NCI-H2081 (cell line): ENCODE measurements around the gene GRAMD1A.
"Not testable (repeated sequence)": the region's sequence is repeated elsewhere in the genome, so short reads cannot be mapped to it uniquely, and the experiment has no call there.

Experiments
- DNase-seq, 2 experiments: peaks; one replicate each; lab custom pipeline; 2025; lab: John Stamatoyannopoulos, UW

The GRAMD1A gene

DNA sequence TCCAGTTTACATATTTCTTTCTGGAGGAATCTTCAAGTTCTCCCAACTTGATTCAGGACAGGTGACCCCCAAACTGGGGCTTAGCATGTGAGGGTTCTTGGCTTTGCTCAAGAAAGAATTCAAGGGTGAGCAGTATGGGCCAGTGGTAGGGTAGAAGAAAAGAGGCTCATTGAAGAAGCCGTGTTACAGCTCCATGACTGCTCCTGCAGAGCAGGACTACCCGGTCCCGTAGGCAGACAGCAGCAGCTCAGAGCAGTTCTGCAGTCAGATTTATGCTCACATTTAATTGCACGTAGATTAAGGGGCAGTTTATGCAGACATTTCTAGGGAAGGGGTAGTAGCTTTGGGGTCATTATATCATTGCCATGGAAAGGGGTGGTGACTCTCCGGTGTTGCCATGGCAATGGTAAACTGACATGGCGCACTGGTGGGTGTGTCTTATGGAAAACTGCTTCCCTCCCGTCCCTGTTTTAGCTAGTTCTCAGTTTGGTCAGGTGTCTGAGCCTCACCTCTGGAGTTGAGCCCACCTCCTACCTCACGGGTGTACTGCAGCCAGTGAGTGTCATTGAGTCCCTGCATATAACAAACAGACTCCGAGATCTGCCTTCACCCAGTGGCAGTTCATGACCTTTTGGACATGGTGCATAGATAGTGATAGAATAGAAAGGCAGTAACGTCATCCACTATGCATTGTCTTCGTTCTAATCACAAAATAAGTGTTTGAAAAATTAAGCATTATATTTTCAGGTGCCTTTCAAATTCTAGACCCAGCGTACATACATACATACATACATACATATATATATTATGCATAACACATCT, 20.1 kb upstream of the GRAMD1A start:
- no peak for DNase-seq

DNA sequence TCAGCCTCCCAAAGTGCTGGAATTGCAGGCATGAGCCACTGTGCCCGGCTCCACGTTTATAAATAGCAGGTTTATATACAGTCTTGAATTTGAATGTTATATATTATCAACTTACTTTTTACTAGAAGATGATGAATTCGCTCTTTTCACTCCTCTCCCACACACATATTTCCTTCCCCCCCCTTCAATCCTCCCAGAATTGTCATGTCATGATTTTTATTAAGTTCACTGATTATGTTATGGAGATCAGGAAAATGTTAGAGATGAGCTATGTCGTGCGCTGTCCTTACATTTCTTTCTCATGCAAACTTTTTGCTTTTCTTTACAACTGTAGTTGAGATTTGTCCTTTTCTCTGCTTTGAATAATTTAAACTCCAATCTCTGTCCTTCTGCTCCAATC, 17.8 kb upstream of the GRAMD1A start:
- no peak for DNase-seq

DNA sequence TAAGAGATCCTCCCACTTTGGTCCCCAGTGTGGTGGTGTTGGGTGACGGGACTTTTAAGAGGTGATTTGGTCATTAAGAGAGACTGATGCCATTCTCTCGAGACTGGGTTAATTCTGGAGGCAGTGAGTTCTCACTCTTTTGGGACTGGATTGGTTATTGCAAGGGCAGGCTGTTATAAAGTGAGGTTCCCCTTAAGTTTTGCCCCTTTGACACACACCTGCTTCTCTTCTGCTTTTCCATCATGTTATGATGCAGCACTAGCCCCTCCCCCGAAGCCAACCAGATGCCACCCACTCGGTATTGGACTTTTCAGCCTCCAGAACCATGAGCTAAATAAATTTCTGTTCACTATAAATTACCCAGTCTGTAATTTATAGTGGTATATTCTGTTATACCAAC, 16.3 kb upstream of the GRAMD1A start:
- no peak for DNase-seq

DNA sequence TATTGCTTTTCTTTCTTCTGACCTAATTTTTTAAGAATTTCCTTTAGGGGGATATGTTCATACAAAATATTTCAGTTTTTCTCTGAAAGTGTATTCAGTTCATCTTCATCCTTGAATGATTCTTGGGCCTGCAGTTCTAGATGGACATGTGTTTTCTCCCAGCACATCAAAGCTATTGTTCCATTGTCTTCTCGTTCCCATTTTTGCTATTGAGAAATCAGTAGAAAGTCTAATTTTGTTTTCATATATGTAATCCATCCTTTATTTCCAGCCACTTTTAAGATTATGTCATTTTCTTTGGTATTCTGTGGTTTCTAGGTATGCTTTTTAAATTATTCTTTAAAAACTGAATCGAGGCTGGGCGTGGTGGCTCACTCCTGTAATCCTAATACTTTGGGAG, 15.8 kb upstream of the GRAMD1A start:
- DNase-seq, result no peak

DNA sequence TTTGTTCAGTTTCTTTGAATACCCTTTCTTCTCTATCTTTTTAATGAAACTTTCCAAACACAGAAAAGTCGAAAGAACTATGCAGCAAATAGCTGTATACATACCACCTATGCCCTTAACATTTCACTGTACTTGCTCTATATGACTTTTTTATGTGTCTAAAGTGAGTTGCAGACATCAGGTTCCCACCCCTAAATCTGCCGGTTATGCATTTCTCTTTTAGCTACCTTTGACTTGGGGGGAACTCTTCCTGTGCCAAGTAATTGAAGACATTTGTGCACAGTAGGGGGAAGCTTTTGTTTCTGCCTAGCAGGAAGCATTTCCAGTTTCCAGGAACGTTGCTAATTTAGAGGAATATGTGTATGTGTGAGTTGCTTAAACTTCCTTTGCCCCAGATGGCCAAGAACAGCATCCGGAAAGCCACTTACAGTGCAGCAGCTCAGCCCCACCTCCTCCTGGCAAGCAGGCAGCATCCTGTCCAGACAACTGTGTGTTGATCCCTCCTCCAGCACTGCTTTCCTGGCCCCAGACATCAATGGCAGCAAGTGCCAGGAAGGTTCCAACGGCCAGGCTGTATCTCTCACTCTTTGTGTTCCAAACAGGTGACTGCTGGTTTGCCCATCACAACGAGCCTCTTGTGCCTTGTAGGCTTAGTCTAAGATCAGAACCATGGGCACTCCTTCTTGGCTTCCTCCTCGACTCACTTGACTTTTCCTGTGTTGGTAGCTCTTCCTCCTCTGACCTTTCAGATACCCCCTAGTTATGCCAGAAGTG, 14.7 kb upstream of the GRAMD1A start:
- no peak for DNase-seq

DNA sequence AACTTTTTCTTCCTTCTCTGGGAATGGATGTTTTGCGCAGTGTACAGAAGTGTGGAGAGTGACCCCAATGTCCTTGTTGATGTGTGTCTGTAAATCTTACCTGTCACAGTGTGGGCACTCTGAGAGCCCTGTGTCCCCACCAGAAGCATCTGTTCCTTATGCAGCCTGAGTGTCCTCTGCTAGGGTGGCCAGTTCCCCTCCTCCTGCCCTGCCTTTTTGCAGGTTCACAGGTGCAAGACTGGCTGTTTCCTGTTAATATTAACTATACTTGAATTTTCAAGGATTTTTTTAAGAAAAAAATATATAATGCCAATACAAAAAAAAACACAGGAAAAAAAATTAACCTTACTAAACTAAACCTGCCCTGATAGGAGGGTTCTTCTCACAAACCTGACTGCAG, 12.0 kb upstream of the GRAMD1A start:
- no peak for DNase-seq

DNA sequence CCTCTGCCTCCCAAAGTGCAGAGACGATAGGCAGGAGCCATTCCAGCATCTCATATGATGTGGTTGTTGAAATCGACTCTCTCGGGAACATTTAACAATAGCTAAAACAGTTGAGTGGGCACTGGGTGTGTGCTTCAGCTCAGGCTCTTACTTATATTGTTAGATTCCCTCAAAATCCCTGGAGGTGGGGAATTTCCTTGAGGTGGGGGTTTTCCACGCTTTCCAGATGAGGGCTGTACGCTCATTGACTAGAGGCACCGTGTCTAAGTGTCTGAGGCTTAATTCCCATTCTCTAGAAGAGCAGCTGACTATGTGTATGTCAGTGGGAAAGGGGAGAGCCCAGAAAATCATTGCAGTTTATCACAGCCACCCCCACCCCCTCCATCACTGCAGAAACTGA, 10.8 kb upstream of the GRAMD1A start:
- no peak for DNase-seq

DNA sequence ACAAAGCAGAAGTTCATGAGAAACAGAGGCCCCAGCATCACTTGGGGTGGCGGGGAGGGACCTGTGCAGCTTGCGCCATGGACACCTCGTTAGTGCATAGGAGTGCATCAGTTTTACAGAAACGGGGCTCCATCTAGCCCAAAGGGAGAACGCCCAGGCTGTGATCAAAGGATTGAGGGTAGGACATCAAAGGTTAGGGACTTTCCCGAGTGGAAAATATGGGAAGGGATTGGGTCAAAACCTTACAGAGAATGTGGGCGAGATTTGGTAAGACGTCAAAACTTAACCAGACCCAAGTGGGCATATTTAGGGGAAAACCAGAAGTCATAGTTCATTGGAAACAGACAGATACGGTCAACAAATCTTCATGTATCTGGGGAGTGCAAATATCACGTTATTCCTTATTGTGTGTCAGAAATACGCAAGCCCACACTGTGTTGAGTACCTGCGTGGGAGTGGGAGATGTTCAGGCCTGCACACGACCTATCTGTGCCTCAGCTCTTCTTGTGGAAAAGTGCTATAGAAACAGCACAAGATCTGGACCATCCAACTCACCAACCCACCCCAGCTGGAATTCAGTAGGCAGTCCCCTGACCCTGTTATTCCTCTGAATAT, 9.4 kb upstream of the GRAMD1A start:
- no peak for DNase-seq

DNA sequence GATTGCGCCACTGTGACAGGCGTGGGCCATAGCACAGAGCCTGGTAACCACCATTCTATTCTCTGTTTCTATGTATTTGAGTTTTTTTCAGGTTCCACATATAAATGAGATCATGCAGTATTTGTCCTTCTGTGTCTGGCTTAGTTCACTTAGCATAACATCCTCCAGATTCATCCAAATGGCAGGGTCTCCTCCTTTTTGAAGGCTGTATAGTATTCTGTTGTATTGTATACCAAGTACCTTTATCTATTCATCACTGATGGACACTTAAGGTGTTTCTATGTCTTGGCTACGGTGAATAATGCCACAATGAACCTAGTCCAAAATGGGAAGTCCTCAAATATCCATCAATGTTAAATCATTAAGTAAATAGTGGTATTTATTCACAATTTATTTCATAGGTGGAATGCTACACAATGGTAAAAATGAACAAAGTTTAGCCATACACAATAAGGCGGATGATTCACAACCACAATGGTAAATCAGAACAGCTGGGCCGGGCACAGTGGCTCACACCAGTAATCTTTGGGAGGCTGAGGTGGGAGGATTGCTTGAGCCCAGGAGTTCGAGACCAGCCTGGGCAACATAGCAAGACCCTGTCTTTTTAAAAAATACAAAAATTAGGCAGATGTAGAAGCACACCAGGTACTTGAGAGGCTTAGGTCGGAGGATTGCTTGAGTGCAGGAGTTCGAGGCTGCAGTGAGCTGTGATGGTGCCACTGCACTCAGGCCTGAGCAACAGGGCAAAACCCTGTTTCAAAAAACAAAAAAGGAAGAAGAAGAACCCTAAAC, 8.4 kb upstream of the GRAMD1A start:
- DNase-seq, result no peak

DNA sequence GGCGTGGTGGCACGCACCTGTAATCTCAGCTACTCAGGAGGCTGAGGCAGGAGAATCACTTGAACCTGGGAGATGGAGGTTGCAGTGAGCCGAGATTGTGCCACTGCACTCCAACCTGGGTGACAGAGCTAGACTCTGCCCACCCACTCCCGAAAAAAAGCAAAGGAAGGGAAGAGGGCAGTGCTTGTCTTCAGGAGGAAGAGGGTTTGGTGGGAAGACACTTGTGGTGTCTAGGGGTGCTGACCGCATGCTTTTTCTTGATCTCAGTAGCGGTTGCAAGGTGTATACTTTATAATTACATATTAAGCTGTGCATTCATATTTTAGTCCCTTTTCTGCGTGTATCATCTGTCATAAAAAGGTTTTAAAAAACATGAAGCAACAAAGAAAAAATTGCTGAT, 7.5 kb upstream of the GRAMD1A start:
- DNase-seq, result not testable (repeated sequence)

DNA sequence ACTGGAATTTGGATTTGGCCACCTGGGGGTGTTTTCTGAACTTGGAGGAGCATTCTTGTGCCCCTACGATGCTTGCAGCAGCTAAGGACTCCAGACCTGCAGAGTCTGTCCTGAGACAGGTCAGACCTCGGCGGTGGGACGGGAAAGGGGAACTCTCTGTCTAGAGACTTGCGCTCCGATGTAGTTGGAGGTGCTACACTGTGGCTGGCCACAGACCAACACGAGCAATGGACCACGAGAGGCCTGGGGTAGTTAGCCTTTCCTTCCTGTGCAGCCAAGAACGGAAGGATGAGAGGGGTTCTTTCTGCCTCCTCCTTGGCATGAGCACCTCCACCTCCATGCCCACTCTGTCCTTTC, 5.9 kb upstream of the GRAMD1A start:
- no peak for DNase-seq

DNA sequence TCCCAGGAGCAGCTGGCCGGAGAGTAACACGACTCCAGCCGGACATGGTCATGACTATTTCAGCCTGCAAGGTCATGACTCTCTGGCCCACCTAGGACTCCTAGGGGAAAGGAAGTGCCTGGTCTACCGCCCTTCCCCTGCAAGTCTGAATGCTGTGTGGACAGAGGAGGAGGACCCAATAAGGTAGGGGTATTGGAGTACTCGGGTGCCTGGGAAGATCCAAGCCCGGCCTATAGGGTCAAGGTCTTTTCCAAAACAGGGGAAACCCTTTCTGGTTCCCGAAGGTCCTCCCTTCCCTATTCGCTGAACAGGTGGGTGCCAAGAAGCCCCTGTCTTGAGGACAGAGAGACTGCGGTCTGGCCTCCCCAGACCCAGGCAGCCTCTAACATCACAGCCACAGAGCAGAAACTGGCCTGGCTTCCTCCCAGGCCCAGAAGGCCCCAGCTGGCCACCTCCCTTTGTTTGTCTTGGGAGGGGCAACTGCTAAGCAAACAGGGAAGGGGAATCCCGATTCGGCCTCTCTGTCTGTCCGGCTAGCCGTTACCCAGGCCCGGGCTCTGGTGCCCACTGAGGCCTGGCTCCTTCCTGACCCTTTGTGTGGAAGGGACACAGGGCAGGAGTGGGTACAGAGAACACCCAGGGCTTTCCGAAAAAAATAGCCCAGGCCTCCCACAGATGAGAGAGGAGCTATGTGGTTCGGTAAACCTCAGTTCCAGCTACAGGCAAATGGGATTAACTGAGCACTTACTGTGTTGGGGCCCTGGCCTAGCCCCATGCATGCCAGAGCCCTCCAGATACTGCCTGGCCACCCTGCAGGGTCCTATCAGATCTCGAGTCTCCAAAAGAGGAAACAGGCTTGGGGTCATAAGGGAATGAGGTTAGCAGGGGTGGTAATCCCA, 5.2 kb upstream of the GRAMD1A start:
- DNase-seq, result no peak

DNA sequence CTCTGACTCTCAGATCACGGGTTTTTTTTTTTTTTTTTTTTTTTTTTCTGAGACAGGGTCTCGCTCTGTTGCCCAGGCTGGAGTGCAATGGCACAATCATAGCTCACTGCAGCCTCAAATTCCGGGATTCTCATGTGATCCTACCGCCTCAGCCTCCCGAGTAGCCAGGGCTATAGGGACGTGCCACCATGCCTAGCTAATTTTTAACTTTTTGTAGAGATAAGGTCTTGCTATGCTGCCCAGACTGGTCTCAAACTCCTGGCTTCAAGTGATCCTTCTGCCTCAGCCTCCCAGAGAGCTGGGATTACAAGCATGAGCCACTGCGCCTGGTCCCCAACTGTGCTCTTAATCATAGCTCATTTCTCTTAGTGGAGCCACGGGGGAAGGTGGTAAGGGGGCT, 4.6 kb upstream of the GRAMD1A start:
- no peak for DNase-seq

DNA sequence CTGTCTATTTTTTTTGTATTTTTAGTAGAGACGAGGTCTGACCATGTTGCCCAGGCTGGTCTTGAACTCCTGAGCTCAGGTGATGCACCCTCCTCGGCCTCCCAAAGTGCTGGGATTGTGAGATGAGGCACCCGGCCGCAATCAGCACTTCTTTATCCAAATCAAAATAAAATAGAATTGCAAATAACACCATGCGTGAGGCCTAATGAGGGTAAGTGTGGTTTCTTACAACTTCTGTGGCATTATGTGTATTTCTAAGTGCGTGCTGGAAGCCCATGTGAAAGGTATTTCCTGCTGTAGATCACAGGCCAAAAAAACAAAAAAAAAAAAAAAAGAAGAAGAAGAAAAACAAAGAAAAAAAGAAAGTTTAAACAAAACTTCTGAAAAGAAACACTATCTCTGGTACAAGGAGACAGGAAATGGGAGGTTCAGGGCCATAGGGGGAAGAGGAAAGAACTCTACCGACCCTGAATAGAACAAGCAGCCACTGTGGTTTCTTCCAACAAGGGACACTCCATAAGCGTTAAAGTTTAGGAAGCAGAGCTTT, 3.0 kb upstream of the GRAMD1A start:
- no peak for DNase-seq

DNA sequence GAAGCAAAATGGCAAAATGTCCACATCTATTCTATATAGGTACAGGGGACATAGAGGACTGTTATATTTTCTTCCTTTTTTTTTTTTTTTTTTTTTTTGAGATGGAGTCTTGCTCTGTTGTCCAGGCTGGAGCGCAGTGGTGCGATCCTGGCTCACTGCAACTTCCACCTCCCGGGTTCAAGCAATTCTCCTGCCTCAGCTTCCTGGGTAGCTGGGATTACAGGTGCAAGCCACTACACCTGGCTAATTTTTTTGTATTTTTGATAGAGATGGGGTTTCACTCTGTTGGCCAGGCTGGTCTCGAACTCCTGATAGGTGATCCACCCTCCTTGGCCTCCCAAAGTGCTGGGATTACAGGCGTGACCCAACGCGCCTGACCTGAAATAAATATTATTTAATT, 1.9 kb upstream of the GRAMD1A start:
- not testable (repeated sequence) for DNase-seq

DNA sequence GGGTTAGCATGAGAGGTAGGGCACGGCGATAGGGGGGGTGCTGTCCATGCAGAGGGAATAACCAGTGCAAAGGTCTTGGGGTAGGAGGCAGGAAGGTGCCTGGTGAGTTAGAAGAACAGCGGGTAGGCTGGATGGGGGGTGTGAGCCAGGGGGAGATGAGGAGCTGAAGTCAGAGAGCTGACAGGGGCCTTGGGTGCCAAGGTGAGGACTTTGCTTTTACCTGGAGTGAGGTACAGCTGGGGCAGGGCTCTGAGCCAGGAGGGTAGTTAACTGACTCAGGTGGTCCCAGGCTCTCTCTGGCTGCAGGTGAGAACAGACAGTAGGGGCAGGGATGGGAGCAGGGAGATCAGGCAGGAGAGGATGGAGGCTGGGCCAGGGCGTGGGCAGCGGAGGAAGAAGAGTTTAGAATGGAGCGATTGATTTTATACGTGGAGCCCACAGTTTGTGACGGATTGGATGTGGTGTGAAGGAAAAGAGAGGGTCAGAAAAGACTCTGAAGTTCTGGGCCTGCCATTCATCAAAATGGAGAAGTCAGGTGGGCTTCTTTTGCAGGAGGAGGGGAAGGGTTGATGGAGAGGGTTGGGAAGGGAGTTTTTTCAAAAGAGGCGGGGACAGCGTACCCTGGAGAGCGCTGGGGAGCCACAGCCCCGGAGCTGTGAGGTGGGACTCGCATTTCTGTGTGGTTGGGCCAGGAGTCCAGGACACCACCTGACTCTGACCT, 1.2 kb upstream of the GRAMD1A start:
- DNase-seq, result no peak

DNA sequence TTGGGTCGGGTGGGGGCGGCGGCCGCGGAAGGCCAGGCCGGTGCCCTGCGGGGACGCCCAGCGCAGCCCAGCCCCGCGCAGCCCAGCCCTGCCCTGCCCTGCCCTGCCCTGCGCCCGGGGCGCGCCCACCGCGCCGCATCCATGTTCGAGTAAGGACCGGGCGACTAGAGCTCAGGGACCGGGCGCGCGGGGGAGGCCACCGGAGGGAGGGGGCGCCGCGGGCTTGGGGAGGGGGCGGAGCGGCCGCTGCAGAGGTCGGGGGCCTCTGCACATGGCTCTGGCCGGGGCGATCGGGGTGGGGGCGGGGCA, 169 bp downstream of the GRAMD1A start:
- DNase-seq, result no peak

DNA sequence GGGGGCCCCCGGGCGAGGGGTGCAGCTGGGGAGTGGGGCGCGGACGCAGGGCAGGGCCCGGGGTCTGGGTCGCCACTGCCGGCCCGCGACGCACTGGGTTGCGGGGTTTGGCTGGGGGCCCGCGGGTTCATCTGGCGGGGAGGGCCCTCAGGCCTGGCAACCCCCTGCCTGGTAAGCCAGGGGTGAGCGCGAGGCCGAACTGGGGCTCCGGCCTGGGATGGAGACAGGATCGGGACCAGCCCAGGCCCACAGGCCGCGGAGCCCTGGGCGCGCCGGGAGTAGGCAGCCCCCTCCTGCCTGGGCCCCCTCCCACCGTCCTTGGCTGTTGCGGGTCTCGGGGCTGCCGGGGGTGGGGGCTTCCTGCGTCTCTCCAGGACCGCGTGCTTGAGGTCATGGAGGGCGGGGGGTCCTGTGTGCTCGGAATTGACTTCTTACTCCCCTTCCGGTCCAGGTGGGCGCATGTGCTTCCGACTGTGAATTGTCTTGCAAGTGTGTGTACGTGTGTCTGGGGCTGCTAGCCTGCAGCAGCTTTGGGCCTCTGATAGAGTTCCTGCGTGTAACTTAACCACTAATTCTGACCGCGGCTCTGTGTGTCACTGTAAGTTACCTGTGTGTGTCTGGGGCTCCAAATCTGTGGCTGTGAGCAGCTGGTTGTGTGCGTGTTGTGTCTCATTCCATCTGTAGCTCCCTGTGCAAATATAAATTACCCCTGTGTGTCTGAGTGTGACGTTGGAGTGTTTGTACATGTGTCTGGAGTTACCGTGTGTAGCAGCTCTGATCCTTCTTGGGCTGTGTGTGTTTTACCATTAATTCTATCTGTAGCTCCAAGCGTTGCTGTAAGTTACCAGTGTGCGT, 751 bp downstream of the GRAMD1A start:
- DNase-seq, result peak; percentile 21 to 63

DNA sequence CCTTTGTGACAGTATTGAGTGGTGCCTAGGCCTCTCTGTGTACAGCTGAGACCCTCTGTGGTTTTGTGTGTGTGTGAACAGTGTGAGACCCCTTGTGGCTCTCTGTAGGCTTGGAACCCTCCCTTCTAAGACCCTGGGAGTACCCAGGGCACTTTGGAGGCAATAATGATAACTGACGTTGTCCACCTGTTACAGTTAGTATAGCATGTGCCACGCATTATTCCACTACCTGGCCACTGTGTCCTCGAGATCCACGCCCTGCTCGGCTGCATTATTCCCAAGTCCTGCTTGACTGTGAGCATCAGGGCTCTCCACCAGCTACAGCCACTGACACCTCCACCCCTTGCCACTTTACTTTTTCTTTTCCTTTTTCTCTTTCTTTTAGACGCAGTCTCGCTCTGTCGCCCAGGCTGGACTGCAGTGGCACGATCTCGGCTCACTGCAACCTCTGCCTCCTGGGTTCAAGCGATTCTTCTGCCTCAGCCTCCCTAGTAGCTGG, 2.0 kb downstream of the GRAMD1A start:
- DNase-seq, result no peak
